B cell (primary cell): ENCODE measurements around the gene UPF1. TPM values are rescaled to one million over a fixed set of nuclear protein-coding genes. Genes with fewer than 3 reads are reported as not detected.

Source experiments
- ATAC-seq: fragments of 200-7000 bp; cut with Tn5 transposase; one replicate; pipeline ENCODE4 v1.10.0; 2021; ENCODE audit warnings: low read depth, mild to moderate bottlenecking, moderate number of reproducible peaks, moderate library complexity
- CTCF ChIA-PET: fragments of 350-600 bp; sonication (Branson Sonifier 250); formaldehyde crosslinking; loops from one replicate; lab custom pipeline; 2021; ENCODE audit warnings: antibody characterized with exemption, inconsistent platforms; lab: Charles Lee
- POLR2A ChIA-PET: fragments of 350-600 bp; sonication (Branson Sonifier 250); formaldehyde crosslinking; loops from one replicate; lab custom pipeline; 2021; ENCODE audit warnings: antibody characterized with exemption; lab: Charles Lee
- DNase-seq: peaks from one replicate; pipeline ENCODE4 v3.0.0; 2013
- H2AFZ ChIP-seq: 2 replicates; pipeline ENCODE4 v1.6.1; 2012; ENCODE audit warnings: mild to moderate bottlenecking, low read depth, low read length; ENCODE audit not compliant: insufficient read depth, poor library complexity, severe bottlenecking
- H3K27ac ChIP-seq, 2 donors: 1 replicate in 1 of 2; 2 replicates in 1 of 2; pipeline ENCODE4 v1.5.1; 2012 to 2013; ENCODE audit warnings: low read length in 2 of 2, mild to moderate bottlenecking in 2 of 2, moderate library complexity in 1 of 2
- H3K27me3 ChIP-seq, 4 experiments: fragments of 200-600 bp in 1 of 4; sonication (generic) in 1 of 4; replicated peaks in 1 of 4; 1 replicate in 2 of 4; 2 replicates in 2 of 4; pipeline versions ENCODE4 v1.6.1 to v1.7.0; 2013 to 2016; ENCODE audit warnings: low read length in 3 of 4, mild to moderate bottlenecking in 2 of 4, mixed read lengths in 1 of 4, moderate library complexity in 1 of 4; ENCODE audit not compliant: insufficient read depth in 4 of 4, control insufficient read depth in 3 of 4; ENCODE audit errors: control extremely low read depth in 1 of 4
- H3K36me3 ChIP-seq, 2 experiments: replicated peaks in 1 of 2; 1 replicate in 1 of 2; 2 replicates in 1 of 2; pipeline versions ENCODE4 v1.6.1 to v1.7.1; 2013; ENCODE audit warnings: low read length in 1 of 2; ENCODE audit not compliant: insufficient read depth in 2 of 2, control insufficient read depth in 1 of 2; ENCODE audit errors: control extremely low read depth in 1 of 2, extremely low read depth in 1 of 2
- H3K4me1 ChIP-seq, 2 donors: fragments of 200-600 bp in 1 of 2; sonication (generic) in 1 of 2; 1 replicate in 1 of 2; 2 replicates in 1 of 2; pipeline versions ENCODE4 v1.5.1 to v1.6.1; 2013 to 2017; ENCODE audit warnings: low read length in 2 of 2; ENCODE audit not compliant: control insufficient read depth in 2 of 2, insufficient read depth in 2 of 2
- H3K4me2 ChIP-seq: replicated peaks from 2 replicates; pipeline ENCODE3; 2012; ENCODE audit warnings: mild to moderate bottlenecking, low read depth, low read length; ENCODE audit not compliant: poor library complexity, severe bottlenecking
- H3K4me3 ChIP-seq, 5 experiments: fragments of 200-600 bp in 1 of 5; sonication (generic) in 1 of 5; 1 replicate in 3 of 5; 2 replicates in 2 of 5; pipeline versions ENCODE4 v1.5.1 to v1.7.0; 2011 to 2016; ENCODE audit warnings: low read length in 4 of 5, mild to moderate bottlenecking in 4 of 5, low read depth in 2 of 5, control low read depth in 1 of 5, moderate library complexity in 1 of 5; ENCODE audit not compliant: insufficient read depth in 1 of 5; ENCODE audit errors: control extremely low read depth in 1 of 5, extremely low read depth in 1 of 5
- H3K79me2 ChIP-seq: fragments of 200-600 bp; sonication (generic); one replicate; pipeline ENCODE4 v1.6.0; 2016; ENCODE audit warnings: low read length; ENCODE audit not compliant: control insufficient read depth, insufficient read depth
- H3K9ac ChIP-seq: fragments of 200-600 bp; sonication (generic); 2 replicates; pipeline ENCODE4 v1.6.1; 2017; ENCODE audit warnings: mild to moderate bottlenecking, low read length, moderate library complexity
- H3K9me3 ChIP-seq, 3 donors: one replicate each; pipeline versions ENCODE4 v1.6.1 to v1.7.1; 2013; ENCODE audit warnings: low read length in 2 of 3; ENCODE audit not compliant: control insufficient read depth in 2 of 3, insufficient read depth in 1 of 3; ENCODE audit errors: control extremely low read depth in 1 of 3
- H4K20me1 ChIP-seq: 2 replicates; pipeline ENCODE4 v1.6.0; 2012; ENCODE audit warnings: mild to moderate bottlenecking, low read length; ENCODE audit not compliant: insufficient read depth, control insufficient read depth, poor library complexity, severe bottlenecking
- H3K27ac Mint-ChIP-seq: one replicate; pipeline ENCODE4 v1.8.0; 2021; ENCODE audit warnings: mixed read lengths
- H3K27me3 Mint-ChIP-seq: one replicate; pipeline ENCODE4 v1.8.0; 2021; ENCODE audit warnings: mixed read lengths
- H3K4me1 Mint-ChIP-seq: one replicate; pipeline ENCODE4 v1.8.0; 2021; ENCODE audit warnings: mixed read lengths
- H3K4me3 Mint-ChIP-seq: one replicate; pipeline ENCODE4 v1.8.0; 2021; ENCODE audit warnings: mixed read lengths
- H3K9me3 Mint-ChIP-seq: one replicate; pipeline ENCODE4 v1.8.0; 2022; ENCODE audit warnings: mixed read lengths; ENCODE audit not compliant: insufficient read depth
- EZH2 ChIP-seq: IDR thresholded peaks from 2 replicates; pipeline ENCODE4 v1.6.1; 2012; ENCODE audit warnings: borderline replicate concordance, low read depth, mild to moderate bottlenecking, moderate library complexity, low read length; ENCODE audit not compliant: insufficient read depth, poor library complexity, severe bottlenecking
- WGBS: methylation state at CpG from one replicate; pipeline ENCODE4 v1.1.5; 2013; ENCODE audit warnings: missing lambda C conversion rate; ENCODE audit not compliant: insufficient coverage; 5-methylcytosine and 5-hydroxymethylcytosine counted together
- intact Hi-C: fragments of 100-400 bp; cut with micrococcal nuclease; formaldehyde crosslinking; loops from one replicate; pipeline ENCODE4 v1.10.0; 2022
- polyA plus RNA-seq: library from polyadenylated mRNA; depleted of rRNA; stranded (reverse); fragments of >200 nt; gene quantifications from 2 replicates; pipeline ENCODE4 v1.2.3, GENCODE V29; 2012
- total RNA-seq, 2 donors: library from RNA; stranded (reverse); fragments of 120-200 nt in 1 of 2; gene quantifications; 1 replicate in 1 of 2; 2 replicates in 1 of 2; pipeline versions ENCODE4 v1.2.3 to v1.2.4, GENCODE V29; 2013 to 2022
- TF ChIP-seq, protein P1 (sequence below): fragments of 200-600 bp; IDR thresholded peaks from one replicate; pipeline ENCODE4 v1.8.0; 2022; ENCODE audit warnings: antibody characterized with exemption, mild to moderate bottlenecking

The UPF1 gene
- total and polyA plus RNA-seq, 2 donors (not counting 1 experiment from before 2014, with no cell fraction given): 51.9 to 98.6 TPM

- POLR2A ChIA-PET: no interaction called here
- peaks cover 87% of the 10 kb centered on the region for H4K20me1 ChIP-seq
These were observed 78.3 kb downstream of the UPF1 start for GRCh38 chr19:18910010-18910409.

GRCh38 chr19:18910801-18911436, 79.2 kb downstream of the UPF1 start:
- no peaks in the 10 kb centered on the region for H3K9me3 Mint-ChIP-seq
- ATAC-seq: no peak
- Histone ChIP-seq H3K9ac (no peak overlapping the region), H3K4me1 (no peaks in the 10 kb centered on the region), H3K4me3 (no peak overlapping the region), H3K27me3 (no peaks in the 10 kb centered on the region), H3K27ac (no peak overlapping the region), H3K36me3 (peaks cover 0 to 65% of the 10 kb centered on the region in 2 experiments), H3K4me2 (no peak overlapping the region), H2AFZ (no peak overlapping the region), H3K9me3 (no peaks in the 10 kb centered on the region), H4K20me1 (peaks cover 87% of the 10 kb centered on the region), H3K79me2 (peaks cover 59% of the 10 kb centered on the region)
- no peak overlapping the region for H3K27ac Mint-ChIP-seq
- H3K4me1 Mint-ChIP-seq: peaks cover 10% of the 10 kb centered on the region
- DNase-seq: no peak
- no peak overlapping the region for H3K4me3 Mint-ChIP-seq
- WGBS: 98% methylated on average over 15 of the region's 19 CpGs
- no peaks in the 10 kb centered on the region for H3K27me3 Mint-ChIP-seq
- TF ChIP-seq, protein P1, sequence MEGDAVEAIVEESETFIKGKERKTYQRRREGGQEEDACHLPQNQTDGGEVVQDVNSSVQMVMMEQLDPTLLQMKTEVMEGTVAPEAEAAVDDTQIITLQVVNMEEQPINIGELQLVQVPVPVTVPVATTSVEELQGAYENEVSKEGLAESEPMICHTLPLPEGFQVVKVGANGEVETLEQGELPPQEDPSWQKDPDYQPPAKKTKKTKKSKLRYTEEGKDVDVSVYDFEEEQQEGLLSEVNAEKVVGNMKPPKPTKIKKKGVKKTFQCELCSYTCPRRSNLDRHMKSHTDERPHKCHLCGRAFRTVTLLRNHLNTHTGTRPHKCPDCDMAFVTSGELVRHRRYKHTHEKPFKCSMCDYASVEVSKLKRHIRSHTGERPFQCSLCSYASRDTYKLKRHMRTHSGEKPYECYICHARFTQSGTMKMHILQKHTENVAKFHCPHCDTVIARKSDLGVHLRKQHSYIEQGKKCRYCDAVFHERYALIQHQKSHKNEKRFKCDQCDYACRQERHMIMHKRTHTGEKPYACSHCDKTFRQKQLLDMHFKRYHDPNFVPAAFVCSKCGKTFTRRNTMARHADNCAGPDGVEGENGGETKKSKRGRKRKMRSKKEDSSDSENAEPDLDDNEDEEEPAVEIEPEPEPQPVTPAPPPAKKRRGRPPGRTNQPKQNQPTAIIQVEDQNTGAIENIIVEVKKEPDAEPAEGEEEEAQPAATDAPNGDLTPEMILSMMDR: no peak
- POLR2A ChIA-PET: no interaction called here
- CTCF ChIA-PET: no interaction called here
- intact Hi-C loops: no loop called here

More at GRCh38 chr19:18910010-18910409, 78.3 kb downstream of the UPF1 start:
- Histone ChIP-seq H3K9ac (no peak overlapping the region), H3K4me2 (no peak overlapping the region), H3K27me3 (no peaks in the 10 kb centered on the region), H2AFZ (no peak overlapping the region), H3K4me3 (no peak overlapping the region), H3K36me3 (peaks cover 0 to 66% of the 10 kb centered on the region in 2 experiments), H3K4me1 (no peaks in the 10 kb centered on the region), H3K79me2 (peaks cover 50% of the 10 kb centered on the region), H3K27ac (no peak overlapping the region), H3K9me3 (no peaks in the 10 kb centered on the region)
- intact Hi-C loops: no loop called here
- Mint-ChIP-seq H3K27me3 (no peaks in the 10 kb centered on the region), H3K27ac (no peak overlapping the region), H3K4me3 (no peak overlapping the region), H3K4me1 (peaks cover 3% of the 10 kb centered on the region), H3K9me3 (no peaks in the 10 kb centered on the region)
- CTCF ChIA-PET: no interaction called here
- DNase-seq: no peak
- no peak for ATAC-seq
- TF ChIP-seq EZH2: no peak
- TF ChIP-seq, protein P1: no peak
- WGBS: 100% methylated on average over 5 of the region's 10 CpGs
